SK-N-SH (cell line): ENCODE results near the gene F11. TPM values are rescaled to one million over a fixed set of nuclear protein-coding genes. Genes with fewer than 3 reads are reported as not detected.

ENCODE experiments used
- CTCF ChIA-PET: fragments of 300-600, 350-600 bp; formaldehyde crosslinking; extraction: SDS; loops from one replicate; lab custom pipeline; 2021; lab: Yijun Ruan, JAX
- POLR2A ChIA-PET: fragments of 350-600 bp; sonication (Branson Sonifier 250); formaldehyde crosslinking; extraction: SDS; loops from one replicate; lab custom pipeline; 2020; ENCODE audit warnings: antibody characterized with exemption, inconsistent platforms; lab: Yijun Ruan, JAX
- DNase-seq: peaks from one replicate; pipeline ENCODE4 v3.0.0; 2012
- H2AFZ ChIP-seq: fragments of 200-600 bp; sonication (generic); 2 replicates; pipeline ENCODE4 v1.8.1; 2016; ENCODE audit warnings: antibody characterized with exemption, mild to moderate bottlenecking, low read depth
- H3F3A ChIP-seq: fragments of 200-600 bp; sonication (generic); replicated peaks from 2 replicates; pipeline ENCODE3; 2016; ENCODE audit warnings: antibody characterized with exemption, mild to moderate bottlenecking; ENCODE audit not compliant: insufficient read depth
- H3K27ac ChIP-seq, 2 experiments: fragments of 200-500 bp in 1 of 2; fragments of 200-600 bp in 1 of 2; sonication (Bioruptor generic) in 1 of 2; sonication (generic), shearing (Covaris generic) in 1 of 2; 2 replicates each; pipeline versions ENCODE4 v1.5.1 to v1.6.1; 2014 to 2016; ENCODE audit warnings: low read depth in 2 of 2, inconsistent platforms in 1 of 2, low read length in 1 of 2, mild to moderate bottlenecking in 1 of 2, mixed read lengths in 1 of 2
- H3K27me3 ChIP-seq: fragments of 200-600 bp; sonication (generic), shearing (Covaris generic); 2 replicates; pipeline ENCODE4 v1.6.1; 2016; ENCODE audit warnings: mixed run types; ENCODE audit not compliant: insufficient read depth
- H3K36me3 ChIP-seq, 2 experiments: fragments of 200-500 bp in 1 of 2; fragments of 200-600 bp in 1 of 2; sonication (Bioruptor generic) in 1 of 2; sonication (generic) in 1 of 2; replicated peaks in 1 of 2; 2 replicates each; pipeline versions ENCODE3 to v1.5.1; 2014 to 2016; ENCODE audit warnings: low read length in 1 of 2, mild to moderate bottlenecking in 1 of 2; ENCODE audit not compliant: insufficient read depth in 2 of 2, control insufficient read depth in 1 of 2
- H3K4me1 ChIP-seq, 2 experiments: fragments of 200-500 bp in 1 of 2; fragments of 200-600 bp in 1 of 2; sonication (Bioruptor generic) in 1 of 2; sonication (generic), shearing (Covaris generic) in 1 of 2; 2 replicates each; pipeline versions ENCODE4 v1.5.1 to v1.6.1; 2014 to 2016; ENCODE audit warnings: low read depth in 1 of 2, low read length in 1 of 2, mixed run types in 1 of 2; ENCODE audit not compliant: insufficient read depth in 2 of 2, control insufficient read depth in 1 of 2
- H3K4me2 ChIP-seq: fragments of 200-600 bp; sonication (generic), shearing (Covaris generic); 2 replicates; pipeline ENCODE4 v1.6.1; 2017; ENCODE audit warnings: mixed run types
- H3K4me3 ChIP-seq, 2 experiments: fragments of 200-500 bp in 1 of 2; fragments of 200-600 bp in 1 of 2; sonication (Bioruptor generic) in 1 of 2; sonication (generic), shearing (Covaris generic) in 1 of 2; 2 replicates each; pipeline versions ENCODE4 v1.5.1 to v1.8.1; 2014 to 2016; ENCODE audit warnings: low read depth in 2 of 2, inconsistent platforms in 1 of 2, low read length in 1 of 2, mild to moderate bottlenecking in 1 of 2, mixed read lengths in 1 of 2, moderate library complexity in 1 of 2
- H3K79me2 ChIP-seq: fragments of 200-600 bp; sonication (generic); 2 replicates; pipeline ENCODE4 v1.8.1; 2017; ENCODE audit warnings: mild to moderate bottlenecking; ENCODE audit not compliant: insufficient read depth
- H3K9ac ChIP-seq: fragments of 200-600 bp; sonication (generic); 2 replicates; pipeline ENCODE4 v1.6.1; 2017; ENCODE audit warnings: mixed run types
- H3K9me2 ChIP-seq: fragments of 200-600 bp; sonication (generic); 2 replicates; pipeline ENCODE4 v1.6.1; 2017; ENCODE audit warnings: mixed run types
- H3K9me3 ChIP-seq: fragments of 200-600 bp; sonication (generic); 2 replicates; pipeline ENCODE4 v1.6.1; 2017; ENCODE audit warnings: mixed run types, mild to moderate bottlenecking, moderate library complexity
- H4K20me1 ChIP-seq: fragments of 200-600 bp; sonication (generic); 2 replicates; pipeline ENCODE4 v1.6.1; 2017; ENCODE audit warnings: mild to moderate bottlenecking, mixed run types; ENCODE audit not compliant: insufficient read depth
- EZH2phosphoT487 ChIP-seq: fragments of 200-600 bp; sonication (generic); IDR thresholded peaks from 2 replicates; pipeline ENCODE4 v1.6.1; 2017; ENCODE audit warnings: low read depth, mixed run types, mild to moderate bottlenecking, antibody characterized with exemption, moderate library complexity, borderline replicate concordance
- FOXM1 ChIP-seq: IDR thresholded peaks from 2 replicates; pipeline ENCODE4 v1.4.0; 2012; ENCODE audit warnings: low read depth, mild to moderate bottlenecking
- GABPA ChIP-seq: IDR thresholded peaks from 2 replicates; pipeline ENCODE4 v1.4.0; 2012; ENCODE audit warnings: low read depth, mild to moderate bottlenecking
- GATA2 ChIP-seq: sonication (generic); formaldehyde crosslinking; IDR thresholded peaks from 2 replicates; pipeline ENCODE4 v1.5.0; 2020; ENCODE audit warnings: mild to moderate bottlenecking, missing genetic modification reagents
- MEF2A ChIP-seq: IDR thresholded peaks from 2 replicates; pipeline ENCODE4 v1.4.0; 2012; ENCODE audit warnings: low read depth, borderline replicate concordance
- NFIC ChIP-seq: IDR thresholded peaks from 2 replicates; pipeline ENCODE4 v1.4.0; 2012; ENCODE audit warnings: borderline replicate concordance
- RXRA ChIP-seq: IDR thresholded peaks from 2 replicates; pipeline ENCODE4 v1.4.0; 2012; ENCODE audit warnings: low read depth, mild to moderate bottlenecking, borderline replicate concordance
- TAF1 ChIP-seq: IDR thresholded peaks from 2 replicates; pipeline ENCODE4 v1.6.1; 2012; ENCODE audit warnings: low read depth, mild to moderate bottlenecking, low read length, moderate library complexity, borderline replicate concordance
- TCF12 ChIP-seq: IDR thresholded peaks from 2 replicates; pipeline ENCODE4 v1.4.0; 2012
- TEAD4 ChIP-seq: IDR thresholded peaks from 2 replicates; pipeline ENCODE4 v1.4.0; 2012; ENCODE audit warnings: mild to moderate bottlenecking, borderline replicate concordance; ENCODE audit not compliant: insufficient read depth
- WGBS: methylation state at CpG from one replicate; pipeline ENCODE4 v1.1.6; 2017; ENCODE audit warnings: low lambda C conversion rate; 5-methylcytosine and 5-hydroxymethylcytosine counted together
- polyA plus RNA-seq, 3 experiments: library from polyadenylated mRNA; depleted of rRNA; stranded (reverse); fragments of >200 nt; gene quantifications; 2 replicates each; pipeline ENCODE4 v1.2.3, GENCODE V29; 2012
- TF ChIP-seq, protein P1 (sequence below): fragments of 150-350 bp; IDR thresholded peaks from 2 replicates; pipeline ENCODE4 v1.6.1; 2017; ENCODE audit warnings: antibody characterized with exemption, low read length, low read depth, borderline replicate concordance
- TF ChIP-seq, protein P2 (sequence below): IDR thresholded peaks from 2 replicates; pipeline ENCODE4 v1.4.0; 2012; ENCODE audit warnings: low read depth, borderline replicate concordance
- TF ChIP-seq, protein P3 (sequence below): IDR thresholded peaks from 2 replicates; pipeline ENCODE4 v1.4.0; 2012; ENCODE audit warnings: low read depth
- TF ChIP-seq, protein P4 (sequence below): fragments of 150-350 bp; IDR thresholded peaks from 2 replicates; pipeline ENCODE4 v1.6.1; 2016; ENCODE audit warnings: mild to moderate bottlenecking, low read depth, low read length
- TF ChIP-seq, protein P5 (sequence below): IDR thresholded peaks from 2 replicates; pipeline ENCODE4 v1.4.0; 2012; ENCODE audit warnings: low read depth, borderline replicate concordance

The F11 gene
- polyA plus RNA-seq, 1 of the 3 experiments (the other 2 are of a cell fraction): not detected

DNA sequence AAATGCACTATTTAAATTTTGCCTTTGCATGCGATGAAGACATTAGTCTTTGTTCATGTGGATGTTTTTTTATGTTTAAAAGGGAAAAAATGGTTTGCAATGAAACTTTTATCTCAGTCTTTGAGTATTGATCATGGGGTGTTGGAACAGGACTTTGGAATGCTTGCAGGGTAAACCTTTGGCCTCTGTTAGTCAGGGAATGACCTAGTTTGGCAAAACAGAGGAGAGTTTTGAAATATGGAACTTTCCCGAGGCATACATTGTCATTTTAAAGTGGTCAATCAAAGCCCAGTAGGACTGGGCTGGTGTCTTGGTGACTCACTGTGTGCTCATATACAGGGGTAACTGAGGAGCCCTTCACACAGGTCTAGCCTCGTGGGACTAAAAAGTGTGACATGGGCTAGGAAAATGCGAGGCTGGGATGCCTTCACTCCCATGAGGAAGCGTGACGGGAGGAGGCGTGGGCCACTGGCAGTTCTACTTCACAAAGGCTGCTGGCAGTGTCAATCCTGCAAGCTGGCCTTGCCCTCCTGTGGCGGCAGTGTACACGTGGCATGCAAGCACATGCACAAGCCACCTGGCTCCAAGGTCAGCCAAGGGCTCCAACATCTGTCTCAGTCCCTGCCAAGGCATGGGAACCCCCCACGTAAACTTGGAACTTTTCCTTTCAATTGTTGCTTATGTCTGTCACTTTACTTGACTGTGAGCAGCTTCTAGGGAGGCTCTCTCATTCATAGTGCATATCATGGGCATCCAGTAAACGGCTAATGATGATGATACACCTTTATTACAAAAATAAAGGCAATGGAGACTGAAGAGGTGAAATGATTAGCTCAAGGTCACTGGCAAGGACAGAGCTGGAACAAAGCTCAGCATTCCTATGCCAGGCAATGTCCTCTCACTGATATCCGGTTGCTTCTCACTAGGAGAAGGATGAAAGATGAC lies 5.2 kb upstream of the F11 start:
- H3K36me3 ChIP-seq: no peaks in the 10 kb centered on the region
- POLR2A ChIA-PET: no interaction called here
- no peak overlapping the region for H3K9ac ChIP-seq
- H3K4me1 ChIP-seq: no peaks in the 10 kb centered on the region
- H3F3A ChIP-seq: no peaks in the 10 kb centered on the region
- DNase-seq: no peak
- H3K9me2 ChIP-seq: no peaks in the 10 kb centered on the region
- H3K4me2 ChIP-seq: no peak overlapping the region
- H3K9me3 ChIP-seq: no peaks in the 10 kb centered on the region
- no peak overlapping the region for H3K4me3 ChIP-seq
- H2AFZ ChIP-seq: no peak overlapping the region
- CTCF ChIA-PET: no interaction called here
- no peaks in the 10 kb centered on the region for H3K79me2 ChIP-seq
- no peak overlapping the region for H3K27ac ChIP-seq
- H4K20me1 ChIP-seq: no peaks in the 10 kb centered on the region
- TF ChIP-seq, protein P1, sequence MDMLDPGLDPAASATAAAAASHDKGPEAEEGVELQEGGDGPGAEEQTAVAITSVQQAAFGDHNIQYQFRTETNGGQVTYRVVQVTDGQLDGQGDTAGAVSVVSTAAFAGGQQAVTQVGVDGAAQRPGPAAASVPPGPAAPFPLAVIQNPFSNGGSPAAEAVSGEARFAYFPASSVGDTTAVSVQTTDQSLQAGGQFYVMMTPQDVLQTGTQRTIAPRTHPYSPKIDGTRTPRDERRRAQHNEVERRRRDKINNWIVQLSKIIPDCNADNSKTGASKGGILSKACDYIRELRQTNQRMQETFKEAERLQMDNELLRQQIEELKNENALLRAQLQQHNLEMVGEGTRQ: no peak
- TF ChIP-seq, protein P2, sequence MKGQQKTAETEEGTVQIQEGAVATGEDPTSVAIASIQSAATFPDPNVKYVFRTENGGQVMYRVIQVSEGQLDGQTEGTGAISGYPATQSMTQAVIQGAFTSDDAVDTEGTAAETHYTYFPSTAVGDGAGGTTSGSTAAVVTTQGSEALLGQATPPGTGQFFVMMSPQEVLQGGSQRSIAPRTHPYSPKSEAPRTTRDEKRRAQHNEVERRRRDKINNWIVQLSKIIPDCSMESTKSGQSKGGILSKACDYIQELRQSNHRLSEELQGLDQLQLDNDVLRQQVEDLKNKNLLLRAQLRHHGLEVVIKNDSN: no peak
- TF ChIP-seq, protein P3, sequence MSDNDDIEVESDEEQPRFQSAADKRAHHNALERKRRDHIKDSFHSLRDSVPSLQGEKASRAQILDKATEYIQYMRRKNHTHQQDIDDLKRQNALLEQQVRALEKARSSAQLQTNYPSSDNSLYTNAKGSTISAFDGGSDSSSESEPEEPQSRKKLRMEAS: no peak
- TF ChIP-seq TAF1: no peak
- no peak for TF ChIP-seq EZH2phosphoT487
- TF ChIP-seq TCF12: no peak
- no peak for TF ChIP-seq RXRA
- TF ChIP-seq, protein P4, sequence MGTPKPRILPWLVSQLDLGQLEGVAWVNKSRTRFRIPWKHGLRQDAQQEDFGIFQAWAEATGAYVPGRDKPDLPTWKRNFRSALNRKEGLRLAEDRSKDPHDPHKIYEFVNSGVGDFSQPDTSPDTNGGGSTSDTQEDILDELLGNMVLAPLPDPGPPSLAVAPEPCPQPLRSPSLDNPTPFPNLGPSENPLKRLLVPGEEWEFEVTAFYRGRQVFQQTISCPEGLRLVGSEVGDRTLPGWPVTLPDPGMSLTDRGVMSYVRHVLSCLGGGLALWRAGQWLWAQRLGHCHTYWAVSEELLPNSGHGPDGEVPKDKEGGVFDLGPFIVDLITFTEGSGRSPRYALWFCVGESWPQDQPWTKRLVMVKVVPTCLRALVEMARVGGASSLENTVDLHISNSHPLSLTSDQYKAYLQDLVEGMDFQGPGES: no peak
- TF ChIP-seq TEAD4: no peak
- TF ChIP-seq, protein P5, sequence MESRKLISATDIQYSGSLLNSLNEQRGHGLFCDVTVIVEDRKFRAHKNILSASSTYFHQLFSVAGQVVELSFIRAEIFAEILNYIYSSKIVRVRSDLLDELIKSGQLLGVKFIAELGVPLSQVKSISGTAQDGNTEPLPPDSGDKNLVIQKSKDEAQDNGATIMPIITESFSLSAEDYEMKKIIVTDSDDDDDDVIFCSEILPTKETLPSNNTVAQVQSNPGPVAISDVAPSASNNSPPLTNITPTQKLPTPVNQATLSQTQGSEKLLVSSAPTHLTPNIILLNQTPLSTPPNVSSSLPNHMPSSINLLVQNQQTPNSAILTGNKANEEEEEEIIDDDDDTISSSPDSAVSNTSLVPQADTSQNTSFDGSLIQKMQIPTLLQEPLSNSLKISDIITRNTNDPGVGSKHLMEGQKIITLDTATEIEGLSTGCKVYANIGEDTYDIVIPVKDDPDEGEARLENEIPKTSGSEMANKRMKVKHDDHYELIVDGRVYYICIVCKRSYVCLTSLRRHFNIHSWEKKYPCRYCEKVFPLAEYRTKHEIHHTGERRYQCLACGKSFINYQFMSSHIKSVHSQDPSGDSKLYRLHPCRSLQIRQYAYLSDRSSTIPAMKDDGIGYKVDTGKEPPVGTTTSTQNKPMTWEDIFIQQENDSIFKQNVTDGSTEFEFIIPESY: no peak
- TF ChIP-seq FOXM1: no peak
- TF ChIP-seq GABPA: no peak
- TF ChIP-seq MEF2A: no peak
- TF ChIP-seq GATA2 (CRISPR knock-in tag): no peak
- TF ChIP-seq NFIC: no peak
- WGBS: 31% methylated on average over 8 of the region's 12 CpGs
- H3K27me3 ChIP-seq: no peaks in the 10 kb centered on the region
